Limb (tissue), 2 donors: ENCODE results near the gene MTURN.

ENCODE experiments used
- DNase-seq, 2 donors: peaks; one replicate each; pipeline ENCODE4 v3.0.0-alpha.2; 2016; ENCODE audit errors: extremely low spot score in 2 of 2

The MTURN gene

GRCh38 chr7:30135301-30136116 lies 723 bp downstream of the MTURN start:
- peak; percentile 44 to 81 for DNase-seq

- no peak for DNase-seq
Observed at GRCh38 chr7:30136117-30136731, 1.4 kb downstream of the MTURN start.

- no peak for DNase-seq
Observed at GRCh38 chr7:30136743-30137485, 2.1 kb downstream of the MTURN start.

- no peak for DNase-seq
Observed at GRCh38 chr7:30139836-30140384, 5.1 kb downstream of the MTURN start.

GRCh38 chr7:30140456-30140855 lies 5.7 kb downstream of the MTURN start:
- no peak for DNase-seq

- peak in 1 of 2 donors; percentile 35 for DNase-seq
Observed at GRCh38 chr7:30142710-30143109, 7.9 kb downstream of the MTURN start.

GRCh38 chr7:30143748-30144251 lies 9.0 kb downstream of the MTURN start:
- DNase-seq = no peak

- no peak for DNase-seq
Observed at GRCh38 chr7:30144657-30145306, 10.0 kb downstream of the MTURN start.

- no peak for DNase-seq
Observed at GRCh38 chr7:30145426-30145970, 10.7 kb downstream of the MTURN start.

- no peak for DNase-seq
Observed at GRCh38 chr7:30146127-30146612, 11.4 kb downstream of the MTURN start.

- DNase-seq = no peak
Observed at GRCh38 chr7:30147223-30147622, 12.4 kb downstream of the MTURN start.

GRCh38 chr7:30147785-30148184 lies 13.0 kb downstream of the MTURN start:
- no peak for DNase-seq

GRCh38 chr7:30148426-30148825 lies 13.6 kb downstream of the MTURN start:
- DNase-seq = no peak

- no peak for DNase-seq
Observed at GRCh38 chr7:30148951-30149459, 14.2 kb downstream of the MTURN start.

- no peak for DNase-seq
Observed at GRCh38 chr7:30149640-30150272, 15.0 kb downstream of the MTURN start.

GRCh38 chr7:30150711-30151110 lies 15.9 kb downstream of the MTURN start:
- DNase-seq = no peak

GRCh38 chr7:30154111-30154587 lies 19.4 kb downstream of the MTURN start:
- DNase-seq = no peak

- no peak for DNase-seq
Observed at GRCh38 chr7:30155481-30155880, 20.7 kb downstream of the MTURN start.

- DNase-seq = no peak
Observed at GRCh38 chr7:30157204-30157603, 22.4 kb downstream of the MTURN start.

- DNase-seq = no peak
Observed at GRCh38 chr7:30159163-30159562, 24.4 kb downstream of the MTURN start.
